ENCODE data around the gene DHRS3. TPM values are rescaled to one million over a fixed set of nuclear protein-coding genes. Genes with fewer than 3 reads are reported as not detected.
A peak's percentile ranks its signal among the peaks of the same experiment; 100 is the strongest.

The DHRS3 gene
- total and polyA plus RNA-seq, 2 donors: 62.1 to 83.2 TPM

- 0% methylated on average over 13 of the region's 13 CpGs for WGBS
- H3K4me1 ChIP-seq (ENCODE audit: insufficient read depth): peaks cover 2% of the 10 kb centered on the region
These were observed 504 bp downstream of the DHRS3 start for GRCh38 chr1:12617511-12617900.

GRCh38 chr1:12616709-12617373, 1.2 kb downstream of the DHRS3 start:
- DNase-seq (ENCODE audit: extremely low spot score): no peak
- peaks cover 2% of the 10 kb centered on the region for H3K4me1 ChIP-seq (ENCODE audit: insufficient read depth)
- peak overlapping the region; percentile 96 for H3K27ac ChIP-seq (ENCODE audit: low read depth)
- WGBS: 2% methylated on average over 53 of the region's 53 CpGs
- H3K4me3 ChIP-seq (ENCODE audit: low read depth, low read length): peak overlapping the region; percentile 69
- H3K36me3 ChIP-seq (ENCODE audit: insufficient read depth): no peaks in the 10 kb centered on the region

More at GRCh38 chr1:12617511-12617900, 504 bp downstream of the DHRS3 start:
- Histone ChIP-seq H3K27ac (ENCODE audit: low read depth) (peak overlapping the region; percentile 96), H3K36me3 (ENCODE audit: insufficient read depth) (no peaks in the 10 kb centered on the region), H3K4me3 (ENCODE audit: low read depth, low read length) (peak overlapping the region; percentile 69)
- no peak for DNase-seq (ENCODE audit: extremely low spot score)

DNA sequence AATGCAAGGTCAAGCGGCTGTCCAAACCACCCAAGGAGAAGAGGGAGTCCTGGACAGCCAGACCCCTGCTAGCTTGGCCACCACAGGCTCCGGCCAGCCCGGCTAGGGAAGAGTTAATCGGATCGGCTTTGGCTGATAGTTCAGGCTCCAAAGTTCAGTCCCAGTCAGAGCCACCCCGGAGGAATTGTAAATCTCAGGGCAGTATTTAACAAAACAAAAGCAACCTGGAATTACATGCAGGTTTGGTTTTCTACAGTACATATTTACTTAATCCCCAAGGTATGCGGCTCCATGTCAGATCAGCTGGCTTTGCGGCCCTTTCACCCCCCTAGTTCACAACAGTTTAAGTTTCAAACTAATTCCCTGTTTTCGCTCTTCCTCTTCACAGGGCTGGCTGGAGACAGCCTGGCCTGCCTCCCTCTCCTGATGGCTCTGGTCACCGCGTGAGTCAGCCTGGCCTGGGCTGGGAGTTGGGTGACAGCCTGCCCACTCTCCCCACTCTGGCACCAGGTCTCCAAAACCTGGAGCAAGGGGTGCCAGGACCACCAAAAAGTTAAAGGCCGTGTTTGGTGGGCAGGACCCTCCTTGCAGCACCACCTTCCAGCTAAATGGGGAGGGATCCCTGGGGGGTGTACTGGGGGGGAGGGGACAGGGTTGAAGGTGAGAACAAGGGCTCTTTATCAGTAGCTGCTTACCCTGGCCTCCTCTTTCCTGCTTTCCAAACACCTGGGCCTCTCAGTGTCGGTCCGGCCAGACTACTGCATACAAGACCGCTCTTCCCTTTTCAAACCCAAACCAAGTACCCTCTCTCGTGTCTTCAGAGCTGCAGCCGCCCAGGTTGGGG, 1.9 kb downstream of the DHRS3 start:
- Histone ChIP-seq H3K36me3 (ENCODE audit: insufficient read depth) (no peaks in the 10 kb centered on the region), H3K4me1 (ENCODE audit: insufficient read depth) (peaks cover 2% of the 10 kb centered on the region), H3K27ac (ENCODE audit: low read depth) (peak overlapping the region; percentile 96), H3K4me3 (ENCODE audit: low read depth, low read length) (peak overlapping the region; percentile 69)
- no peak for DNase-seq (ENCODE audit: extremely low spot score)
- 7% methylated on average over 17 of the region's 17 CpGs for WGBS

GRCh38 chr1:12615159-12615864, 2.7 kb downstream of the DHRS3 start:
- Histone ChIP-seq H3K27ac (ENCODE audit: low read depth) (peak overlapping the region; percentile 96), H3K4me1 (ENCODE audit: insufficient read depth) (peaks cover 2% of the 10 kb centered on the region), H3K4me3 (ENCODE audit: low read depth, low read length) (peak overlapping the region; percentile 69), H3K36me3 (ENCODE audit: insufficient read depth) (no peaks in the 10 kb centered on the region)
- WGBS: 23% methylated on average over 12 of the region's 12 CpGs
- no peak for DNase-seq (ENCODE audit: extremely low spot score)

- H3K27ac ChIP-seq (ENCODE audit: low read depth): no peak overlapping the region
- peaks cover 2% of the 10 kb centered on the region for H3K4me1 ChIP-seq (ENCODE audit: insufficient read depth)
- DNase-seq (ENCODE audit: extremely low spot score): no peak
- H3K36me3 ChIP-seq (ENCODE audit: insufficient read depth): no peaks in the 10 kb centered on the region
- WGBS: 80% methylated on average over 7 of the region's 7 CpGs
- H3K4me3 ChIP-seq (ENCODE audit: low read depth, low read length): peak overlapping the region; percentile 69
These were observed 3.4 kb downstream of the DHRS3 start for GRCh38 chr1:12614402-12615158.

DNA sequence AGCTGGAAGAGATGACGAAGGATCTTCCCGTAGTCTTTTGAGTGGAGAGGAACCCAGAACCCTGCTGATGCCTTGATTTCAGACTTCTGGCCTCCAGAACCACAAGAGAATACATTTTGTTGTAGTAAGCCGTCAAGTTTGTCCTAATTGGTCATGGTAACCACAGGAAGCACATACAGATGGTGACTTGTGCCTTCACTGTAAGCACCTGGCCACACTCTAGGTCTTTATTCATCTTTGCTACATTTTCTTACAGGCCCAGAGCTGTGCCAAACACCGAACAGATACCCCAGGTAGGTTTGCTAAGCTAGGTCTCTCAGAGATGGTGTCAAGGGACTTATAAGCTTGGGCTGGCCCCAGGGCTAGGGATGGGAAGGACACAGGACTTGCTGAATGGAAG, 4.8 kb downstream of the DHRS3 start:
- peaks cover 2% of the 10 kb centered on the region for H3K4me1 ChIP-seq (ENCODE audit: insufficient read depth)
- H3K27ac ChIP-seq (ENCODE audit: low read depth): no peak overlapping the region
- DNase-seq (ENCODE audit: extremely low spot score): no peak
- H3K4me3 ChIP-seq (ENCODE audit: low read depth, low read length): no peak overlapping the region
- 93% methylated on average over 4 of the region's 4 CpGs for WGBS
- H3K36me3 ChIP-seq (ENCODE audit: insufficient read depth): no peaks in the 10 kb centered on the region

GRCh38 chr1:12610941-12611340, 7.1 kb downstream of the DHRS3 start:
- Histone ChIP-seq H3K27ac (ENCODE audit: low read depth) (no peak overlapping the region), H3K36me3 (ENCODE audit: insufficient read depth) (no peaks in the 10 kb centered on the region), H3K4me1 (ENCODE audit: insufficient read depth) (peaks cover 2% of the 10 kb centered on the region), H3K4me3 (ENCODE audit: low read depth, low read length) (no peak overlapping the region)
- 61% methylated on average over 7 of the region's 7 CpGs for WGBS
- DNase-seq (ENCODE audit: extremely low spot score): no peak

DNA sequence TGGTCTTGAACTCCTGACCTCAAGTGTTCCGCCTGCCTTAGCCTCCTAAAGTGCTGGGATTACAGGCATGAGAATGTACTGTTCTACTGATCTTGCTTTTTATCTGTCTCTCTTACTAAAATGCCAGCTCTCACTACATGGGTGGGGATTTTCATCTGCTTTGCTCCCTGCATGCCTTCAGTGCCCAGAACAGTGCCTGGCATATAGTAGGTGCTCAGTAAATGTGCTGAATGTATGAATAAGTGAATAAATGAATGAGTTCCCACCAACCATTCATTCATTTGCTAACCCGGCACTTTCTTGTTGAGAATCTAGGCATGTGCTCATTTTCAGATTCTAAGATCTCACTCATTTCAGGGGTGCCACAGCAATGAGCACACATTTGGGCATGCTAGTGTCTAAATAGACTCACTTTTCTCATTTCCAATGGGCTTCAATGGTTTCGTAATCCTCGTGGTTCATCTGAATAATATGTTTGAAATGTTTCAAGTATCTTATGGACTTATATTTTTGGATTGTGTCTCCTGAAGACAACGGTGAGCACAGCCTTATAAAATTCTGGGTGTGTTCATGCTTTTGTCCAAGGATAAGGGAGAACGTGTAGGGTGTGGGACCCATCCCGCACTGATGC, 7.6 kb downstream of the DHRS3 start:
- H3K4me1 ChIP-seq (ENCODE audit: insufficient read depth): peaks cover 2% of the 10 kb centered on the region
- H3K27ac ChIP-seq (ENCODE audit: low read depth): no peak overlapping the region
- no peak for DNase-seq (ENCODE audit: extremely low spot score)
- WGBS: 77% methylated on average over 7 of the region's 7 CpGs
- no peaks in the 10 kb centered on the region for H3K36me3 ChIP-seq (ENCODE audit: insufficient read depth)
- H3K4me3 ChIP-seq (ENCODE audit: low read depth, low read length): no peak overlapping the region

DNA sequence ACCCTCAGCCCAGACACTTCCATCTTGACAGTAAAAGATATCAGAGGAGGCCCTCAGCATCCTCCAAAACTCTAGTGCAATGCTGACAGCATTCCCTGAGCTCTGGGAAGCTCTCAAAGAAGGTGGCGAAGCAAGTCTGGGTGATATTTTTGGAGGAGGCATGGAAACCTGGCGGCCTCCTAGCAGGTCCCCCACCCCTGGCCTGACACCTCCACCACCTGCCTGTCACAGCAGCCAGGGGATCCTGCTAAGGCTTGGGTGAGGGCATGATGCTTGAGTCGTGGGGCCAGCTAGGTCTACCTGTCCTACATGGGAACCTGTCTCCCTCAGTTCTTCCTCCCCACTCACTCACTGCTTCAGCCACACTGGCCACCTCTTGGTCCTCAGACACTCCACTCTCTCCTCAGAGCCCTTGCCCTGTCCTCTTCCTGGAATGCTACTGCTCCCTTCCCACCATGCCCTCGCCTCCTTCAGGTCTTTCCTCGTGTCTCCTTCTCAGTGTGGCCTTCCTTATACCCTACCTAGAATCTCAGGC, 8.5 kb downstream of the DHRS3 start:
- H3K36me3 ChIP-seq (ENCODE audit: insufficient read depth): no peaks in the 10 kb centered on the region
- no peak overlapping the region for H3K27ac ChIP-seq (ENCODE audit: low read depth)
- no peak overlapping the region for H3K4me3 ChIP-seq (ENCODE audit: low read depth, low read length)
- 89% methylated on average over 5 of the region's 5 CpGs for WGBS
- no peaks in the 10 kb centered on the region for H3K4me1 ChIP-seq (ENCODE audit: insufficient read depth)
- DNase-seq (ENCODE audit: extremely low spot score): no peak

- H3K36me3 ChIP-seq (ENCODE audit: insufficient read depth): no peaks in the 10 kb centered on the region
- WGBS: 88% methylated on average over 5 of the region's 5 CpGs
- H3K27ac ChIP-seq (ENCODE audit: low read depth): no peak overlapping the region
- DNase-seq (ENCODE audit: extremely low spot score): no peak
- H3K4me3 ChIP-seq (ENCODE audit: low read depth, low read length): no peak overlapping the region
- no peaks in the 10 kb centered on the region for H3K4me1 ChIP-seq (ENCODE audit: insufficient read depth)
These were observed 9.6 kb downstream of the DHRS3 start for GRCh38 chr1:12608311-12608957.

DNA sequence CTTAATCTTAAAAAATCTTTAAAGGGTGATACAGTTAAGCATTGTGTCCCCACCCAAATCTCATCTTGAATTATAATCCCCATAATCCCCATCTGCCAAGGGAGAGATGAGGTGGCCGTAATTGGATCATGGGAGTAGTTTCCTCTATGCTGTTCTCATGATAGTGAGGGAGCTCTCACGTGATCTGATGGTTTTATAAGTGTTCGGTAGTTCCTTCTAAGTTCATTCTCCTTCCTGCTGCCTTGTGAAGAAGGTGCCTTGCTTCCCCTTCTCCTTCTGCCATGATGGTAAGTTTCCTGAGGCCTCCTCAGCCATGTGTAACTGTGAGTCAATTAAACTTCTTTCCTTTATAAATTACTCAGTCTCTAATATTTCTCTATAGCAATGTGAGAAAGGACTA, 10.7 kb downstream of the DHRS3 start:
- Histone ChIP-seq H3K27ac (ENCODE audit: low read depth) (no peak overlapping the region), H3K36me3 (ENCODE audit: insufficient read depth) (no peaks in the 10 kb centered on the region), H3K4me1 (ENCODE audit: insufficient read depth) (no peaks in the 10 kb centered on the region), H3K4me3 (ENCODE audit: low read depth, low read length) (no peak overlapping the region)
- WGBS: 80% methylated on average over 3 of the region's 3 CpGs
- no peak for DNase-seq (ENCODE audit: extremely low spot score)

GRCh38 chr1:12604986-12605385, 13.0 kb downstream of the DHRS3 start:
- Histone ChIP-seq H3K4me1 (ENCODE audit: insufficient read depth) (no peaks in the 10 kb centered on the region), H3K36me3 (ENCODE audit: insufficient read depth) (no peaks in the 10 kb centered on the region), H3K4me3 (ENCODE audit: low read depth, low read length) (no peak overlapping the region), H3K27ac (ENCODE audit: low read depth) (no peak overlapping the region)
- 81% methylated on average over 9 of the region's 9 CpGs for WGBS
- no peak for DNase-seq (ENCODE audit: extremely low spot score)
